ENCODE results near the gene GJA4.

Gene GJA4

GRCh38 chr1:34840426-34840825 lies 47.6 kb downstream of the GJA4 start:
- DNase-seq = no peak

DNA sequence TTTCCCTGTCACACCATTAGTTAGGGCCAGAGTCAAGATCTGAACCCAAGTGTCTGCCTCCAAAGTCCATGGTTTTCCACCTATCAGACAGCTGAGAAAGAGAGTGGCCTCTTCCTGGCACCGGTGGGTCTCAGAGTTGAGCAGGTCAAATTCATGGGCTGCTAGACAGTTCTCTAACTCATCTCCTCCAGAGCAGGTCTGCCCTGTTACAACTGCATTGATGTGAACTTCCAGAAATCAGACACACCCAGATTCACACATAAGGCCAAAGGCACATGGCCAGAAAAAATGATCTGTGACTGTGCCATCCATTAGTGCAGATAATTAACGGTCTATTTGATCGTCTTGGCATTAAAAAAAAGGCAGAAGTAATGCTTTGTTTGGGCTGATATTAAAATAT lies 49.3 kb downstream of the GJA4 start:
- no peak for DNase-seq

DNA sequence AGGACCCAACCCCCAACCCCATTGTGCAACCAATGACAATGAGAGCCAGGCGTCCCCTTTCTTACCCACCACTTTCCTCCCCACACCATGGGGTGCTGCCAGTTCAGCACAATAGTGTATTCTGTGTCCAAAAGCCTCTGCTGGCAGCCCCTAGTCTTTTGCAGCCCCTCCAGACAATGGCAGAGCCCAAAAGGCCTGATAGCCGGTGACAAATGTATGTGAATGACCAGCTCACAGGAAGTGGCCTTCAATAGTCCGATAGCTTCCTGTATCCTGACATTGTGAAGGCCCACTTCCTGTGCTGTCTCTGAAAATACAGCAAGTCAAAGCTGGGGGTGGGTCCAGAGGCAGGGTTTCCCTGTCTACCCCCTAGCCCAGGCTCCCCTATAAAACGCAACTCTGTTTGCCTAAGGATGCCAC lies 50.2 kb downstream of the GJA4 start:
- DNase-seq = no peak

- no peak for DNase-seq
Measured at GRCh38 chr1:34843392-34844251, 50.8 kb downstream of the GJA4 start.

- no peak for DNase-seq
Measured at GRCh38 chr1:34844252-34844634, 51.4 kb downstream of the GJA4 start.
